ENCODE data around the gene DHRSX. TPM values are rescaled to one million over a fixed set of nuclear protein-coding genes. Genes with fewer than 3 reads are reported as not detected.

The DHRSX gene
- total and polyA plus RNA-seq, 2 of the 8 experiments (the other 6 are each of a cell fraction or from before 2014, with no cell fraction given) = 35.1 to 43.4 TPM

DNA sequence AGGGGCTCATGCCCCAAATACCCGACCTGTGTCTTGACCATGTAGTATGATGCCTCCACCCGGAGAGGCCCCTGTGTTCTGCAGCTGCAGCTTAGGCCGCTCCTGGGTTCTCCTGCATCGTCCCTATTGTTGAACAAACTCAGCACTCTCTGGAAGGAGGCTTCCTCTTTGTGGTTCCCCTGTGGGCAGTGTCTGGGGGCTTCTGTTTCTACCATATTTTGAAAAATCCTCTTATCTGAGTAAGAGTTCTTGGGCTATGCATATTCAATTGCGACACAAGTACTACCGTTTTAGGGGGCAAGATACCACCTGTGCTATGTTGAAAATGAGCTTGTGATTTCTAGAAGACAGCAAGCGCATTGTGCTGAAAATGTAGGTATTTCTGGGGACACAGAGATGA is 276.6 kb downstream of the DHRSX start:
- FAIRE-seq = no peak
- Histone ChIP-seq H3K4ac (replicated peaks; ENCODE audit: insufficient read length, low read depth, low read length) (no peak overlapping the region), H2BK12ac (ENCODE audit: low read depth, low read length) (no peak overlapping the region), H4K8ac (ENCODE audit: extremely low read depth, insufficient read depth, low read length) (no peak overlapping the region), H3K56ac (replicated peaks; ENCODE audit: insufficient read length, low read depth, low read length) (no peak overlapping the region), H2BK20ac (ENCODE audit: low read length) (no peak overlapping the region), H3K23me2 (ENCODE audit: low read depth, low read length) (peaks cover 5% of the 10 kb centered on the region), H2BK5ac (ENCODE audit: low read depth, low read length) (no peak overlapping the region), H3K27ac (ENCODE audit: low read depth, low read length) (no peak overlapping the region), H2AK5ac (ENCODE audit: low read depth, low read length) (no peak overlapping the region), H3K9me3 (ENCODE audit: insufficient read depth in 2 of 2, low read depth in 1 of 2, low read length in 1 of 2) (peaks cover 35 to 49% of the 10 kb centered on the region in 2 experiments), H4K91ac (replicated peaks; ENCODE audit: insufficient read length, low read length) (no peak overlapping the region), H3K27me3 (replicated peaks in 1 of 4; ENCODE audit: control insufficient read depth in 3 of 4, extremely low read depth in 1 of 4, insufficient read depth in 3 of 4, low read length in 3 of 4) (no peaks in the 10 kb centered on the region), H3K18ac (ENCODE audit: extremely low read depth, low read length) (no peak overlapping the region), H4K20me1 (replicated peaks in 1 of 2; ENCODE audit: control insufficient read depth in 1 of 2, insufficient read depth in 2 of 2, low read length in 2 of 2) (peaks cover 0 to 7% of the 10 kb centered on the region in 2 experiments), H2BK120ac (replicated peaks; ENCODE audit: low read depth, low read length) (no peak overlapping the region), H3K36me3 (ENCODE audit: control insufficient read depth in 2 of 4, insufficient read depth in 4 of 4, low read length in 3 of 4) (peaks cover 0 to 35% (median 21%) of the 10 kb centered on the region in 4 experiments; a peak in 6 of 8 replicates), H3K79me1 (ENCODE audit: low read depth, low read length) (peaks cover 7% of the 10 kb centered on the region; the same call in 1 of the 2 replicates), H3K4me1 (replicated peaks in 1 of 4; ENCODE audit: control insufficient read depth in 3 of 4, insufficient read depth in 4 of 4, low read length in 3 of 4) (0 out of 7 replicates have a peak, but pooled peaks cover 0 to 3% (median 0%) of the 10 kb centered on the region in 4 experiments), H2AFZ (ENCODE audit: low read length) (no peak overlapping the region), H3K4me2 (ENCODE audit: insufficient read depth in 1 of 2, low read depth in 2 of 2, low read length in 2 of 2) (no peak overlapping the region), H3K23ac (ENCODE audit: insufficient read length) (no peak overlapping the region), H3K9ac (replicated peaks in 1 of 4; ENCODE audit: extremely low read depth in 1 of 4, low read depth in 3 of 4, low read length in 3 of 4) (no peak overlapping the region), H2BK15ac (ENCODE audit: low read length) (no peak overlapping the region), H3K79me2 (ENCODE audit: control insufficient read depth in 1 of 2, insufficient read depth in 2 of 2, low read length in 2 of 2) (peaks cover 0 to 4% of the 10 kb centered on the region in 2 experiments; a peak in 2 of 4 replicates), H4K5ac (ENCODE audit: insufficient read length, low read depth, low read length) (no peak overlapping the region), H3K4me3 (ENCODE audit: extremely low read depth in 1 of 4, insufficient read depth in 2 of 4, low read depth in 3 of 4, low read length in 4 of 4) (no peak overlapping the region), H3K14ac (ENCODE audit: insufficient read length) (no peak overlapping the region)
- POLR2A ChIA-PET (ENCODE audit: partially characterized antibody) = no interaction called here
- CTCF ChIA-PET (ENCODE audit: partially characterized antibody) = no interaction called here
- WGBS, 2 experiments (ENCODE audit: extremely low coverage in 1 of 2, insufficient coverage in 1 of 2, insufficient read length in 1 of 2, insufficient replicate concordance in 2 of 2, low coverage in 1 of 2, low lambda C conversion rate in 2 of 2, missing lambda C conversion rate in 1 of 2) = 80% methylated on average over 7 of the region's 7 CpGs; no CpG with 5 or more reads in 1 of the 2 experiments
- DNase-seq (ENCODE audit: low read depth in 1 of 2, low spot score in 2 of 2) = no peak
- TF ChIP-seq JUN (IDR thresholded peaks at IDR 0.05; ENCODE audit: low read depth, low read length) = no peak
- TF ChIP-seq KDM1A (IDR thresholded peaks at IDR 0.05; ENCODE audit: borderline replicate concordance, low read length) = no peak
- no peak for TF ChIP-seq SIRT6 (IDR thresholded peaks at IDR 0.05; ENCODE audit: low read length)
- no peak for TF ChIP-seq NRF1 (IDR thresholded peaks at IDR 0.05; ENCODE audit: low read depth, low read length)
- TF ChIP-seq TAF1 (IDR thresholded peaks at IDR 0.05; ENCODE audit: low read depth, low read length) = no peak
- no peak for TF ChIP-seq POLR2AphosphoS5 (IDR thresholded peaks at IDR 0.05; ENCODE audit: low read depth, low read length)
- TF ChIP-seq BACH1 (IDR thresholded peaks at IDR 0.05; ENCODE audit: low read length) = no peak
